GM21526 (cell line): ENCODE data around the gene TNS1.

Source experiments
- ATAC-seq: cut with Tn5 transposase; IDR thresholded peaks from one replicate; pipeline ENCODE4 v1.9.1; 2021; ENCODE audit warnings: moderate library complexity; ENCODE audit not compliant: unreplicated experiment, low FRiP score

The TNS1 gene

GRCh38 chr2:217934321-217935131 is 68.3 kb downstream of the TNS1 start:
- ATAC-seq = no peak

- no peak for ATAC-seq
These were observed 69.2 kb downstream of the TNS1 start for GRCh38 chr2:217933617-217933993.

- ATAC-seq = no peak
These were observed 69.8 kb downstream of the TNS1 start for GRCh38 chr2:217932803-217933616.

- ATAC-seq = no peak
These were observed 70.8 kb downstream of the TNS1 start for GRCh38 chr2:217931846-217932560.

- no peak for ATAC-seq
These were observed 71.8 kb downstream of the TNS1 start for GRCh38 chr2:217930761-217931563.

GRCh38 chr2:217929757-217930707 is 72.8 kb downstream of the TNS1 start:
- no peak for ATAC-seq

- no peak for ATAC-seq
These were observed 73.5 kb downstream of the TNS1 start for GRCh38 chr2:217929272-217929671.

GRCh38 chr2:217928324-217929181 is 74.2 kb downstream of the TNS1 start:
- no peak for ATAC-seq

GRCh38 chr2:217927601-217928323 is 75.0 kb downstream of the TNS1 start:
- no peak for ATAC-seq

GRCh38 chr2:217926801-217927200 is 76.0 kb downstream of the TNS1 start:
- no peak for ATAC-seq

GRCh38 chr2:217924346-217924901 is 78.4 kb downstream of the TNS1 start:
- ATAC-seq = no peak

GRCh38 chr2:217923007-217923686 is 79.6 kb downstream of the TNS1 start:
- ATAC-seq = no peak

- no peak for ATAC-seq
These were observed 80.4 kb downstream of the TNS1 start for GRCh38 chr2:217922101-217923006.

GRCh38 chr2:217920879-217921603 is 81.8 kb downstream of the TNS1 start:
- ATAC-seq = no peak

- ATAC-seq = no peak
These were observed 82.9 kb downstream of the TNS1 start for GRCh38 chr2:217919781-217920351.
